IPS DF 4.7 (cell line): ENCODE results near the gene TRMT11.

Experiments
- DNase-seq: peaks from one replicate; pipeline ENCODE4 v3.0.0-alpha.2; 2013; ENCODE audit warnings: low spot score; ENCODE audit errors: extremely low read depth

Gene TRMT11

GRCh38 chr6:126072834-126073233, 86.5 kb downstream of the TRMT11 start:
- no peak for DNase-seq

GRCh38 chr6:126075335-126076071, 89.2 kb downstream of the TRMT11 start:
- DNase-seq = no peak

GRCh38 chr6:126076992-126077664, 90.8 kb downstream of the TRMT11 start:
- no peak for DNase-seq

- no peak for DNase-seq
These were observed 91.8 kb downstream of the TRMT11 start for GRCh38 chr6:126077810-126078776.

- no peak for DNase-seq
These were observed 97.5 kb downstream of the TRMT11 start for GRCh38 chr6:126083875-126084274.

GRCh38 chr6:126086560-126086959, 100.2 kb downstream of the TRMT11 start:
- DNase-seq = no peak
